Measurements from ENCODE around the gene FBXO10. TPM values are rescaled to one million over a fixed set of nuclear protein-coding genes. Genes with fewer than 3 reads are reported as not detected.

Gene FBXO10
- total RNA-seq, 1 experiment from 2014 or later: 14.0 TPM

GRCh38 chr9:37621273-37622121 lies 45.3 kb upstream of the FBXO10 start (continued):
- TF ChIP-seq ZNF281 (CRISPR knock-in tag; IDR thresholded peaks at IDR 0.05): no peak
- no peak for TF ChIP-seq JAZF1 (CRISPR knock-in tag; IDR thresholded peaks at IDR 0.05)
- TF ChIP-seq ETV6 (CRISPR knock-in tag; IDR thresholded peaks at IDR 0.05): no peak

- H3K4me3 Mint-ChIP-seq: no peak overlapping the region
- CTCF ChIA-PET: no interaction called here
- no peaks in the 10 kb centered on the region for H3K36me3 Mint-ChIP-seq
- DNase-seq (ENCODE audit: low spot score) (no peak), ATAC-seq (no peak)
- H3K27ac Mint-ChIP-seq: no peak overlapping the region
- POLR2A ChIA-PET: no interaction called here
- no peak for TF ChIP-seq CDX4 (CRISPR knock-in tag; IDR thresholded peaks at IDR 0.05; ENCODE audit: borderline replicate concordance)
- no peak for TF ChIP-seq CREB1 (CRISPR knock-in tag; IDR thresholded peaks at IDR 0.05)
- TF ChIP-seq SP1 (CRISPR knock-in tag; conservative IDR thresholded peaks at IDR 0.05): no peak
- no peak for TF ChIP-seq ZNF138 (CRISPR knock-in tag; conservative IDR thresholded peaks at IDR 0.05)
- TF ChIP-seq ATF2 (CRISPR knock-in tag; IDR thresholded peaks at IDR 0.05; ENCODE audit: borderline replicate concordance, low read depth): no peak
- no peak for TF ChIP-seq TP53 (CRISPR knock-in tag; IDR thresholded peaks at IDR 0.05)
- TF ChIP-seq ZNF671 (CRISPR knock-in tag; IDR thresholded peaks at IDR 0.05): no peak
- no peak for TF ChIP-seq ZNF512 (CRISPR knock-in tag; IDR thresholded peaks at IDR 0.05; ENCODE audit: borderline replicate concordance)
- no peak for TF ChIP-seq JAZF1 (CRISPR knock-in tag; IDR thresholded peaks at IDR 0.05)
- no peak for TF ChIP-seq ERG (CRISPR knock-in tag; IDR thresholded peaks at IDR 0.05)
- TF ChIP-seq ESRRA (CRISPR knock-in tag; IDR thresholded peaks at IDR 0.05; ENCODE audit: borderline replicate concordance): no peak
- no peak for TF ChIP-seq USF1 (CRISPR knock-in tag; IDR thresholded peaks at IDR 0.05)
- no peak for TF ChIP-seq FOXP4 (CRISPR knock-in tag; IDR thresholded peaks at IDR 0.05)
- no peak for TF ChIP-seq SOX15 (CRISPR knock-in tag; IDR thresholded peaks at IDR 0.05)
- TF ChIP-seq ZBTB21 (CRISPR knock-in tag; IDR thresholded peaks at IDR 0.05; ENCODE audit: borderline replicate concordance): no peak
- TF ChIP-seq SMAD3 (CRISPR knock-in tag; IDR thresholded peaks at IDR 0.05; ENCODE audit: borderline replicate concordance): no peak
- no peak for TF ChIP-seq ZNF423 (CRISPR knock-in tag; IDR thresholded peaks at IDR 0.05)
- no peak for TF ChIP-seq E2F5 (CRISPR knock-in tag; IDR thresholded peaks at IDR 0.05)
- no peak for TF ChIP-seq IRF2 (CRISPR knock-in tag; IDR thresholded peaks at IDR 0.05; ENCODE audit: borderline replicate concordance, low read depth)
- H3K27me3 Mint-ChIP-seq (ENCODE audit: low read depth): no peaks in the 10 kb centered on the region
- H3K9me3 Mint-ChIP-seq: no peaks in the 10 kb centered on the region
- H3K4me1 Mint-ChIP-seq: peaks cover 25% of the 10 kb centered on the region
These were observed 44.2 kb upstream of the FBXO10 start for GRCh38 chr9:37620396-37620795.

Measured in WTC11 (cell line).